MCF 10A (cell line): Measurements from ENCODE around the gene PPP2R5C. TPM values are rescaled to one million over a fixed set of nuclear protein-coding genes. Genes with fewer than 3 reads are reported as not detected.
A peak's percentile ranks its signal among the peaks of the same experiment; 100 is the strongest.

Source experiments
- BruUV-seq: library from RNA; stranded (reverse); fragments of 400-500 nt; replicated peaks from 2 replicates; lab custom pipeline; 2021; lab: Mats Ljungman, UMichigan
- CTCF ChIA-PET: fragments of 300-600 bp; sonication (Branson Sonifier 250); formaldehyde crosslinking; extraction: SDS; loops from one replicate; lab custom pipeline; 2021; ENCODE audit warnings: antibody characterized with exemption, inconsistent platforms; lab: Yijun Ruan, JAX
- POLR2A ChIA-PET: fragments of 300-600, 350-650 bp; sonication (Branson Sonifier 250); formaldehyde crosslinking; extraction: SDS; loops from one replicate; lab custom pipeline; 2020; ENCODE audit warnings: antibody characterized with exemption, inconsistent platforms; lab: Yijun Ruan, JAX
- DNase-seq: peaks from one replicate; pipeline ENCODE4 v3.0.0-alpha.2; 2018; ENCODE audit not compliant: unreplicated experiment
- H3K27ac Mint-ChIP-seq: one replicate; pipeline ENCODE4 v1.8.0; 2022; ENCODE audit warnings: mild to moderate bottlenecking, low read depth, mixed read lengths; ENCODE audit not compliant: unreplicated experiment
- H3K27me3 Mint-ChIP-seq: one replicate; pipeline ENCODE4 v1.8.0; 2022; ENCODE audit warnings: mixed read lengths; ENCODE audit not compliant: insufficient read depth, unreplicated experiment
- H3K36me3 Mint-ChIP-seq: one replicate; pipeline ENCODE4 v1.8.0; 2022; ENCODE audit warnings: mild to moderate bottlenecking, moderate library complexity, mixed read lengths; ENCODE audit not compliant: insufficient read depth, unreplicated experiment
- H3K4me1 Mint-ChIP-seq: one replicate; pipeline ENCODE4 v1.8.0; 2022; ENCODE audit warnings: mixed read lengths; ENCODE audit not compliant: insufficient read depth, unreplicated experiment
- H3K4me3 Mint-ChIP-seq: one replicate; pipeline ENCODE4 v1.8.0; 2022; ENCODE audit warnings: mild to moderate bottlenecking, moderate library complexity, mixed read lengths; ENCODE audit not compliant: unreplicated experiment
- H3K9me3 Mint-ChIP-seq: one replicate; pipeline ENCODE4 v1.8.0; 2022; ENCODE audit warnings: mixed read lengths; ENCODE audit not compliant: unreplicated experiment
- CTCF ChIP-seq: fragments of 200-600 bp; IDR thresholded peaks from one replicate; pipeline ENCODE4 v1.8.0; 2022; ENCODE audit warnings: antibody characterized with exemption, mild to moderate bottlenecking; ENCODE audit not compliant: unreplicated experiment
- intact Hi-C: fragments of 100-400 bp; cut with micrococcal nuclease; formaldehyde crosslinking; loops from 2 replicates; pipeline ENCODE4 v1.14.1; 2022
- total RNA-seq: library from RNA; stranded (reverse); gene quantifications from 2 replicates; pipeline ENCODE4 v1.2.3, GENCODE V29; 2022

The PPP2R5C gene
- total RNA-seq, 1 experiment from 2014 or later = 118 TPM

GRCh38 chr14:101945171-101945570 is 183.7 kb downstream of the PPP2R5C start:
- Mint-ChIP-seq H3K27me3 (peaks cover 22% of the 10 kb centered on the region), H3K9me3 (no peaks in the 10 kb centered on the region), H3K4me1 (peaks cover 9% of the 10 kb centered on the region), H3K4me3 (no peak overlapping the region), H3K27ac (no peak overlapping the region), H3K36me3 (peaks cover 8% of the 10 kb centered on the region)
- no peak for DNase-seq
- BruUV-seq = no TSS peak
- POLR2A ChIA-PET = no interaction called here
- intact Hi-C loops = no loop called here
- CTCF ChIA-PET = no interaction called here
- no peak for TF ChIP-seq CTCF

GRCh38 chr14:101947577-101947903 is 186.0 kb downstream of the PPP2R5C start:
- Mint-ChIP-seq H3K9me3 (no peaks in the 10 kb centered on the region), H3K27me3 (peaks cover 8% of the 10 kb centered on the region), H3K27ac (peak overlapping the region; percentile 100), H3K4me3 (peak overlapping the region; percentile 94), H3K36me3 (peaks cover 8% of the 10 kb centered on the region), H3K4me1 (peaks cover 9% of the 10 kb centered on the region)
- TF ChIP-seq CTCF = no peak
- ChIA-PET POLR2A (interaction anchor here (0.6 to 3.2 kb wide), 15 partner anchors 14 to 369 kb away, joined by 3 to 36 read pairs (median 5); no protein-coding TSS in a partner anchor), CTCF (interaction anchor here (1.1 to 2.4 kb wide), 3 partner anchors 14 to 375 kb away, joined by 3 to 6 read pairs (median 4); no protein-coding TSS in a partner anchor)
- intact Hi-C loops = no loop called here
- TSS peak; percentile 97 for BruUV-seq
- no peak for DNase-seq

GRCh38 chr14:101947904-101948665 is 186.6 kb downstream of the PPP2R5C start:
- H3K4me1 Mint-ChIP-seq = peaks cover 9% of the 10 kb centered on the region
- intact Hi-C loops = loop anchor here (1.0 kb wide), 2 partner anchors 217 to 241 kb away; no protein-coding TSS in a partner anchor
- H3K36me3 Mint-ChIP-seq = peaks cover 8% of the 10 kb centered on the region
- POLR2A ChIA-PET = interaction anchor here (0.6 to 3.2 kb wide), 35 partner anchors 8 to 369 kb away, joined by 3 to 36 read pairs (median 5); partner anchors contain the start of gene DYNC1H1
- CTCF ChIA-PET = interaction anchor here (0.6 to 2.4 kb wide), 5 partner anchors 10 to 374 kb away, joined by 3 to 12 read pairs (median 4); no protein-coding TSS in a partner anchor
- peaks cover 2% of the 10 kb centered on the region for H3K27me3 Mint-ChIP-seq
- H3K27ac Mint-ChIP-seq = peak overlapping the region; percentile 100
- TF ChIP-seq CTCF = no peak
- no peaks in the 10 kb centered on the region for H3K9me3 Mint-ChIP-seq
- DNase-seq = peak; percentile 100
- H3K4me3 Mint-ChIP-seq = peak overlapping the region; percentile 94
- no TSS peak for BruUV-seq

- Mint-ChIP-seq H3K36me3 (peaks cover 8% of the 10 kb centered on the region), H3K27ac (peak overlapping the region; percentile 100), H3K27me3 (no peaks in the 10 kb centered on the region), H3K4me1 (peaks cover 9% of the 10 kb centered on the region), H3K4me3 (peak overlapping the region; percentile 94), H3K9me3 (no peaks in the 10 kb centered on the region)
- CTCF ChIA-PET = interaction anchor here (0.6 to 2.0 kb wide), 5 partner anchors 9 to 374 kb away, joined by 3 to 12 read pairs (median 4); no protein-coding TSS in a partner anchor
- no peak for TF ChIP-seq CTCF
- no peak for DNase-seq
- POLR2A ChIA-PET = interaction anchor here (0.6 to 3.2 kb wide), 30 partner anchors 8 to 368 kb away, joined by 3 to 36 read pairs (median 5); partner anchors contain the start of gene DYNC1H1
- BruUV-seq = TSS peak; percentile 88
- intact Hi-C loops = loop anchor here (1.0 kb wide), 2 partner anchors 217 to 241 kb away; no protein-coding TSS in a partner anchor
Measured at GRCh38 chr14:101948666-101949216, 187.2 kb downstream of the PPP2R5C start.
